Measurements from ENCODE around the gene CXXC5. TPM values are rescaled to one million over a fixed set of nuclear protein-coding genes. Genes with fewer than 3 reads are reported as not detected.
A peak's percentile ranks its signal among the peaks of the same experiment; 100 is the strongest.

The CXXC5 gene
- total and polyA plus RNA-seq, 9 donors = 4.4 to 35.7 (median 8.7) TPM

GRCh38 chr5:139709582-139710318 is 61.6 kb downstream of the CXXC5 start:
- WGBS, 3 donors = 7 to 17% (median 9%) methylated on average over 23 to 56 of the region's 56 CpGs
- Histone ChIP-seq H3K4me1 (ENCODE audit: insufficient read depth) (peaks cover 15% of the 10 kb centered on the region), H3K36me3 (no peaks in the 10 kb centered on the region), H3K27me3 (no peaks in the 10 kb centered on the region), H3K4me3 (no peak overlapping the region), H3K9me3 (no peaks in the 10 kb centered on the region), H3K27ac (no peak overlapping the region)
- intact Hi-C loops (cut with DNase I) = loop anchor here in 1 of 4 donors (5.0 kb wide), 1 partner anchor 58 kb away; no protein-coding TSS in a partner anchor
- no peak for TF ChIP-seq POLR2A (IDR thresholded peaks at IDR 0.05)
- no peak for TF ChIP-seq EP300 (IDR thresholded peaks at IDR 0.05)
- TF ChIP-seq CTCF (IDR thresholded peaks at IDR 0.05) = no peak
- peak in 2 of 5 donors; percentile 48 to 52 for DNase-seq

- WGBS, 3 donors = 4 to 7% (median 5%) methylated on average over 58 to 60 of the region's 60 CpGs
- intact Hi-C loops (cut with DNase I) = no loop called here
- DNase-seq = peak; percentile 29 to 73 (median 66)
- TF ChIP-seq EP300 (IDR thresholded peaks at IDR 0.05) = no peak
- TF ChIP-seq POLR2A (IDR thresholded peaks at IDR 0.05) = no peak
- no peak for TF ChIP-seq CTCF (IDR thresholded peaks at IDR 0.05)
- Histone ChIP-seq H3K36me3 (no peaks in the 10 kb centered on the region), H3K27me3 (no peaks in the 10 kb centered on the region), H3K9me3 (no peaks in the 10 kb centered on the region), H3K27ac (no peak overlapping the region), H3K4me3 (peak overlapping the region; percentile 34), H3K4me1 (ENCODE audit: insufficient read depth) (peaks cover 15% of the 10 kb centered on the region)
Observed at GRCh38 chr5:139710319-139711066, 62.3 kb downstream of the CXXC5 start.

GRCh38 chr5:139711067-139711905 is 63.1 kb downstream of the CXXC5 start:
- Histone ChIP-seq H3K9me3 (no peaks in the 10 kb centered on the region), H3K27ac (no peak overlapping the region), H3K4me3 (peak overlapping the region; percentile 34), H3K4me1 (ENCODE audit: insufficient read depth) (peaks cover 15% of the 10 kb centered on the region), H3K27me3 (no peaks in the 10 kb centered on the region), H3K36me3 (no peaks in the 10 kb centered on the region)
- WGBS, 3 donors = 1 to 2% (median 2%) methylated on average over 43 to 68 of the region's 68 CpGs
- no peak for TF ChIP-seq CTCF (IDR thresholded peaks at IDR 0.05)
- TF ChIP-seq EP300 (IDR thresholded peaks at IDR 0.05) = no peak
- TF ChIP-seq POLR2A (IDR thresholded peaks at IDR 0.05) = no peak
- intact Hi-C loops (cut with DNase I) = no loop called here
- peak in 4 of 5 donors; percentile 25 to 64 (median 52) for DNase-seq

GRCh38 chr5:139711906-139712224 is 63.7 kb downstream of the CXXC5 start:
- H3K4me3 ChIP-seq = no peak overlapping the region
- no peaks in the 10 kb centered on the region for H3K36me3 ChIP-seq
- no peak for TF ChIP-seq POLR2A (IDR thresholded peaks at IDR 0.05)
- no peak for TF ChIP-seq CTCF (IDR thresholded peaks at IDR 0.05)
- TF ChIP-seq EP300 (IDR thresholded peaks at IDR 0.05) = no peak
- H3K27me3 ChIP-seq = no peaks in the 10 kb centered on the region
- no peak overlapping the region for H3K27ac ChIP-seq
- peaks cover 15% of the 10 kb centered on the region for H3K4me1 ChIP-seq (ENCODE audit: insufficient read depth)
- 12 to 26% (median 25%) methylated on average over 16 to 19 of the region's 19 CpGs for WGBS, 3 donors
- intact Hi-C loops (cut with DNase I) = no loop called here
- DNase-seq = no peak
- no peaks in the 10 kb centered on the region for H3K9me3 ChIP-seq
